ENCODE results near the gene FLRT1. TPM values are rescaled to one million over a fixed set of nuclear protein-coding genes. Genes with fewer than 3 reads are reported as not detected.

FLRT1 gene
- total and polyA plus RNA-seq, 2 of the 13 experiments (the other 11 are each of a cell fraction or from before 2014, with no cell fraction given), result 0.02 to 0.08 TPM

DNA sequence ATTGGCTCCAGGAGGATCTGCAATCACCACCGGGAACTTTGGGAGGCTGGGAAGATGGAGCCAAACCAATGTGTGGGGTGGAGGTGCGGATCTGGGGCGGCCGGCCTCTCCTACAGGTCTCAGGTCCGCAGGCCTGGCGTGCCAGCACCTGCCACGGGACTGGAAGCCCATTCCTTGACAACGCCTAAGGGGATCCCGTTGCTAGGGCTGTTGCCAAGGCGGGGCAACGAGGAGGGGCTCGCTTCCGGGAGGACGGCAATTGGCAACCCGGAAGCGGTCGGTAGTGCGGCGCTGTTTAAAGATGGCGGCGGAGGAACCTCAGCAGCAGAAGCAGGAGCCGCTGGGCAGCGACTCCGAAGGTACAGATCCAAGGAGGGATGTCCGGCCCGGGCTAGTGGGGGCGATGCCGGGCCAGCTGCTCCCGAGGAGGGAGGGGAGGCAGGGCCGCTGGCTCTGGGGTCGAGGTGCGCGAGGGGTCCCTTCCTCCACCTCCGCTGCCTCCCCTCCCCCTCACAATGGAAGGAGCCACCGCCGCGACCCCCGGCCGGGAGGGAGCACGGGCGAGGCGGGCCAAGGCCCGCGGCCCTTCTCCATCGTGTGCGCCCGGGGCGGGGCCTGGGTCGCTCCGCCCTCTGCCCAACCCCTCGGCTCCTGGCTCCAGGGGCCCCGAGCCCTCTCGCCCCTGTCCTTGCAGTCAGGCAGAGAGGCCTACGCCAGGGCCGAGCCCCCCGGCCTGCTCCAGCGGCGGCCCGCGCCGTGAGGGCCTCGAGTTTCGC is 49.4 kb upstream of the FLRT1 start, which contains the start of gene OTUB1 (continued):
- TF ChIP-seq, protein P1, sequence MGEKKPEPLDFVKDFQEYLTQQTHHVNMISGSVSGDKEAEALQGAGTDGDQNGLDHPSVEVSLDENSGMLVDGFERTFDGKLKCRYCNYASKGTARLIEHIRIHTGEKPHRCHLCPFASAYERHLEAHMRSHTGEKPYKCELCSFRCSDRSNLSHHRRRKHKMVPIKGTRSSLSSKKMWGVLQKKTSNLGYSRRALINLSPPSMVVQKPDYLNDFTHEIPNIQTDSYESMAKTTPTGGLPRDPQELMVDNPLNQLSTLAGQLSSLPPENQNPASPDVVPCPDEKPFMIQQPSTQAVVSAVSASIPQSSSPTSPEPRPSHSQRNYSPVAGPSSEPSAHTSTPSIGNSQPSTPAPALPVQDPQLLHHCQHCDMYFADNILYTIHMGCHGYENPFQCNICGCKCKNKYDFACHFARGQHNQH (CRISPR knock-in tag; IDR thresholded peaks at IDR 0.05), result peak; percentile 91
- no peak for TF ChIP-seq CCDC6 (CRISPR knock-in tag; IDR thresholded peaks at IDR 0.05)
- no peak for TF ChIP-seq MAFK (conservative IDR thresholded peaks at IDR 0.05 in 1 of 2, IDR thresholded peaks at IDR 0.05 in 1 of 2; ENCODE audit: low read length in 2 of 2)
- TF ChIP-seq IKZF4 (CRISPR knock-in tag; IDR thresholded peaks at IDR 0.05; ENCODE audit: borderline replicate concordance, low read depth, not compliant biosample characterization), result no peak
- TF ChIP-seq ZNF788 (CRISPR knock-in tag; IDR thresholded peaks at IDR 0.05; ENCODE audit: borderline replicate concordance), result peak; percentile 50; the same call in 1 of the 2 replicates
- no peak for TF ChIP-seq ZNF652 (CRISPR knock-in tag; IDR thresholded peaks at IDR 0.05; ENCODE audit: borderline replicate concordance, low read depth)
- no peak for TF ChIP-seq PAX8 (CRISPR knock-in tag; IDR thresholded peaks at IDR 0.05; ENCODE audit: borderline replicate concordance)
- 0 out of 2 replicates have a peak, but pooled peaks have one; percentile 27 for TF ChIP-seq ZNF101 (CRISPR knock-in tag; IDR thresholded peaks at IDR 0.05; ENCODE audit: borderline replicate concordance, low read depth)
- TF ChIP-seq KDM3A (CRISPR knock-in tag; IDR thresholded peaks at IDR 0.05; ENCODE audit: low read depth), result no peak; the same call in 1 of the 2 replicates
- TF ChIP-seq, protein P2, sequence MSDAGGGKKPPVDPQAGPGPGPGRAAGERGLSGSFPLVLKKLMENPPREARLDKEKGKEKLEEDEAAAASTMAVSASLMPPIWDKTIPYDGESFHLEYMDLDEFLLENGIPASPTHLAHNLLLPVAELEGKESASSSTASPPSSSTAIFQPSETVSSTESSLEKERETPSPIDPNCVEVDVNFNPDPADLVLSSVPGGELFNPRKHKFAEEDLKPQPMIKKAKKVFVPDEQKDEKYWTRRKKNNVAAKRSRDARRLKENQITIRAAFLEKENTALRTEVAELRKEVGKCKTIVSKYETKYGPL (CRISPR knock-in tag; IDR thresholded peaks at IDR 0.05), result peak; percentile 46; the same call in 1 of the 2 replicates
- peak; percentile 67; the same call in 1 of the 2 replicates for TF ChIP-seq TOE1 (CRISPR knock-in tag; IDR thresholded peaks at IDR 0.05)
- TF ChIP-seq, protein P3, sequence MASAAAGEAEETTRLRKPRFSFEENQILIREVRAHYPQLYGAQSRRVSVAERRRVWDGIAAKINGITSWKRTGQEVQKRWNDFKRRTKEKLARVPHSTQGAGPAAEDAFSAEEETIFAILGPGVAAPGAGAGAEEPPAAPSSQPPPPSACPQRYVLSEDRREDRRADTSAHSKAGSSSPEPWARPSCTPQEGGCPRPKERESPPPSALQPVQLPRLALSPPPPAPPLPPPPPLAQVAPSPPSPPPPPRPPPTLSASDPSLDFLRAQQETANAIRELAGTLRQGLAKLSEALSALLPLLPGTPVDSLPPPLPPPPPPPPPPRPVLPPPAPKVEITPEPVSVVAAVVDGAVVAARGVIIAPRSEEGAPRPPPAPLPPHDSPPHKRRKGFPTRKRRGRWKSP (CRISPR knock-in tag; IDR thresholded peaks at IDR 0.05), result no peak
- peak; percentile 73 for TF ChIP-seq ZNF792 (CRISPR knock-in tag; IDR thresholded peaks at IDR 0.05)
- no peak for TF ChIP-seq SOX5 (CRISPR knock-in tag; IDR thresholded peaks at IDR 0.05; ENCODE audit: borderline replicate concordance)
- no peak for TF ChIP-seq ZNF10 (CRISPR knock-in tag; IDR thresholded peaks at IDR 0.05; ENCODE audit: borderline replicate concordance, low read depth)
- TF ChIP-seq ZNF431 (CRISPR knock-in tag; IDR thresholded peaks at IDR 0.05; ENCODE audit: borderline replicate concordance, low read depth), result no peak
- TF ChIP-seq, protein P4, sequence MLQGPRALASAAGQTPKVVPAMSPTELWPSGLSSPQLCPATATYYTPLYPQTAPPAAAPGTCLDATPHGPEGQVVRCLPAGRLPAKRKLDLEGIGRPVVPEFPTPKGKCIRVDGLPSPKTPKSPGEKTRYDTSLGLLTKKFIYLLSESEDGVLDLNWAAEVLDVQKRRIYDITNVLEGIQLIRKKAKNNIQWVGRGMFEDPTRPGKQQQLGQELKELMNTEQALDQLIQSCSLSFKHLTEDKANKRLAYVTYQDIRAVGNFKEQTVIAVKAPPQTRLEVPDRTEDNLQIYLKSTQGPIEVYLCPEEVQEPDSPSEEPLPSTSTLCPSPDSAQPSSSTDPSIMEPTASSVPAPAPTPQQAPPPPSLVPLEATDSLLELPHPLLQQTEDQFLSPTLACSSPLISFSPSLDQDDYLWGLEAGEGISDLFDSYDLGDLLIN (CRISPR knock-in tag; IDR thresholded peaks at IDR 0.05; ENCODE audit: borderline replicate concordance), result 0 out of 2 replicates have a peak, but pooled peaks have one; percentile 46
- TF ChIP-seq ZNF362 (CRISPR knock-in tag; IDR thresholded peaks at IDR 0.05; ENCODE audit: borderline replicate concordance), result no peak; the same call in 1 of the 2 replicates
- TF ChIP-seq JUN (CRISPR knock-in tag; IDR thresholded peaks at IDR 0.05), result no peak
- TF ChIP-seq, protein P5, sequence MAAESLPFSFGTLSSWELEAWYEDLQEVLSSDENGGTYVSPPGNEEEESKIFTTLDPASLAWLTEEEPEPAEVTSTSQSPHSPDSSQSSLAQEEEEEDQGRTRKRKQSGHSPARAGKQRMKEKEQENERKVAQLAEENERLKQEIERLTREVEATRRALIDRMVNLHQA (CRISPR knock-in tag; IDR thresholded peaks at IDR 0.05), result no peak
- no peak for TF ChIP-seq POLR2AphosphoS2 (IDR thresholded peaks at IDR 0.05; ENCODE audit: low read depth, low read length)
- 0 out of 2 replicates have a peak, but pooled peaks have one; percentile 19 for TF ChIP-seq HIVEP1 (CRISPR knock-in tag; IDR thresholded peaks at IDR 0.05)
- no peak for TF ChIP-seq SRSF1 (optimal IDR thresholded peaks at IDR 0.05; ENCODE audit: low read depth, low read length)
